Panc1 (cell line): Measurements from ENCODE around the gene SPARCL1. TPM values are rescaled to one million over a fixed set of nuclear protein-coding genes. Genes with fewer than 3 reads are reported as not detected.
"Not testable (repeated sequence)": the region's sequence is repeated elsewhere in the genome, so short reads cannot be mapped to it uniquely, and the experiment has no call there.

Experiments
- ATAC-seq: fragments of 200-7000 bp; cut with Tn5 transposase; 2 replicates; pipeline ENCODE4 v1.9.1; 2020; ENCODE audit warnings: mild to moderate bottlenecking, moderate library complexity
- BruUV-seq: library from RNA; stranded (reverse); fragments of 400-500 nt; replicated peaks from 2 replicates; lab custom pipeline; 2021; lab: Mats Ljungman, UMichigan
- CTCF ChIA-PET: fragments of 300-600 bp; sonication (Branson Sonifier 250); formaldehyde crosslinking; loops from one replicate; lab custom pipeline; 2022; ENCODE audit warnings: antibody characterized with exemption; lab: Charles Lee
- POLR2A ChIA-PET: fragments of 300-600 bp; sonication (Branson Sonifier 250); formaldehyde crosslinking; loops from one replicate; lab custom pipeline; 2022; ENCODE audit warnings: antibody characterized with exemption; lab: Charles Lee
- DNase-seq: peaks from one replicate; pipeline ENCODE4 v3.0.0-alpha.2; 2010; ENCODE audit warnings: low read depth, low spot score
- H3K27ac ChIP-seq: 2 replicates; pipeline ENCODE4 v1.5.1; 2011; ENCODE audit warnings: mild to moderate bottlenecking, low read length, inconsistent platforms
- H3K27me3 ChIP-seq: fragments of 200-500 bp; sonication (Bioruptor generic); 2 replicates; pipeline ENCODE4 v1.6.0; 2014; ENCODE audit warnings: low read length, inconsistent platforms; ENCODE audit not compliant: control insufficient read depth, insufficient read depth
- H3K36me3 ChIP-seq: fragments of 200-500 bp; sonication (Bioruptor generic); 2 replicates; pipeline ENCODE4 v1.5.1; 2014; ENCODE audit warnings: inconsistent platforms, mild to moderate bottlenecking, low read length, moderate library complexity; ENCODE audit not compliant: control insufficient read depth, insufficient read depth
- H3K4me1 ChIP-seq: 2 replicates; pipeline ENCODE4 v1.5.1; 2011; ENCODE audit warnings: inconsistent platforms, mild to moderate bottlenecking, low read length, moderate library complexity; ENCODE audit not compliant: control insufficient read depth, insufficient read depth
- H3K4me3 ChIP-seq, 2 experiments: 2 replicates each; pipeline ENCODE4 v1.5.1; 2011 to 2012; ENCODE audit warnings: low read depth in 2 of 2, low read length in 2 of 2, mild to moderate bottlenecking in 2 of 2, inconsistent platforms in 1 of 2, moderate library complexity in 1 of 2
- H3K9me3 ChIP-seq: fragments of 200-500 bp; sonication (Bioruptor generic); 2 replicates; pipeline ENCODE4 v1.5.1; 2014; ENCODE audit warnings: low read depth, mild to moderate bottlenecking, inconsistent platforms, low read length, moderate library complexity; ENCODE audit not compliant: control insufficient read depth, insufficient read depth
- CTCF ChIP-seq: fragments of 450-650 bp; IDR thresholded peaks from 2 replicates; pipeline ENCODE4 v1.5.1; 2017; ENCODE audit warnings: mild to moderate bottlenecking
- POLR2AphosphoS5 ChIP-seq: IDR thresholded peaks from 2 replicates; pipeline ENCODE4 v1.6.1; 2012; ENCODE audit warnings: mild to moderate bottlenecking, low read depth, low read length, moderate library complexity
- REST ChIP-seq, 2 experiments: IDR thresholded peaks; 2 replicates each; pipeline ENCODE4 v1.6.1; 2011 to 2012; ENCODE audit warnings: low read depth in 2 of 2, control low read depth in 1 of 2, low read length in 1 of 2, mild to moderate bottlenecking in 1 of 2, moderate library complexity in 1 of 2; ENCODE audit not compliant: insufficient read depth in 1 of 2
- SIN3A ChIP-seq: IDR thresholded peaks from 2 replicates; pipeline ENCODE4 v1.6.1; 2012; ENCODE audit warnings: low read depth, mild to moderate bottlenecking, low read length, moderate library complexity, borderline replicate concordance; ENCODE audit not compliant: insufficient read depth
- TCF7L2 ChIP-seq: IDR thresholded peaks from 2 replicates; pipeline ENCODE4 v1.6.1; 2011; ENCODE audit warnings: mild to moderate bottlenecking, low read depth, low read length, inconsistent platforms
- in situ Hi-C: cut with HindIII; loops from 2 replicates; pipeline ENCODE4 v1.10.0; 2016; ENCODE audit warnings: low sequenced_read_pairs, low pct_unique_long_range_greater_than_20kb
- intact Hi-C: fragments of 100-400 bp; cut with micrococcal nuclease; formaldehyde crosslinking; loops from one replicate; pipeline ENCODE4 v1.10.0; 2022; ENCODE audit not compliant: unreplicated experiment
- total RNA-seq: library from RNA; stranded (reverse); gene quantifications from one replicate; pipeline ENCODE4 v1.2.1, GENCODE V29; 2021; ENCODE audit not compliant: unreplicated experiment

The SPARCL1 gene
- total RNA-seq, 1 experiment from 2014 or later, result 0.57 TPM

GRCh38 chr4:87497159-87497558, 32.0 kb downstream of the SPARCL1 start:
- H3K4me1 ChIP-seq, result no peaks in the 10 kb centered on the region
- intact Hi-C loops, result no loop called here
- no peak overlapping the region for H3K4me3 ChIP-seq
- POLR2A ChIA-PET, result no interaction called here
- BruUV-seq, result no TSS peak
- CTCF ChIA-PET, result no interaction called here
- no peak overlapping the region for H3K27ac ChIP-seq
- ATAC-seq (no peak), DNase-seq (no peak)
- TF ChIP-seq TCF7L2 (no peak), CTCF (peak; percentile 44), REST (IDR thresholded peaks at IDR 0.05; ENCODE audit: insufficient read depth in 1 of 2, low read depth in 2 of 2, low read length in 1 of 2) (no peak)
- no peaks in the 10 kb centered on the region for H3K27me3 ChIP-seq
- H3K9me3 ChIP-seq, result no peaks in the 10 kb centered on the region
- in situ Hi-C loops, result no loop called here
- H3K36me3 ChIP-seq, result no peaks in the 10 kb centered on the region

GRCh38 chr4:87493115-87493514, 36.1 kb downstream of the SPARCL1 start:
- H3K27me3 ChIP-seq, result no peaks in the 10 kb centered on the region
- in situ Hi-C loops (no loop called here), intact Hi-C loops (no loop called here)
- no peaks in the 10 kb centered on the region for H3K4me1 ChIP-seq
- no peak overlapping the region for H3K27ac ChIP-seq
- DNase-seq, result no peak
- POLR2A ChIA-PET, result no interaction called here
- no peaks in the 10 kb centered on the region for H3K9me3 ChIP-seq
- H3K4me3 ChIP-seq, result no peak overlapping the region
- CTCF ChIA-PET, result no interaction called here
- TF ChIP-seq POLR2AphosphoS5, result no peak
- no peak for TF ChIP-seq SIN3A
- no peak for TF ChIP-seq CTCF
- TF ChIP-seq TCF7L2, result no peak
- TF ChIP-seq REST (IDR thresholded peaks at IDR 0.05; ENCODE audit: insufficient read depth in 1 of 2, low read depth in 2 of 2, low read length in 1 of 2), result no peak
- H3K36me3 ChIP-seq, result no peaks in the 10 kb centered on the region
- no peak for ATAC-seq
- no TSS peak for BruUV-seq

GRCh38 chr4:87491851-87492250, 37.3 kb downstream of the SPARCL1 start:
- H3K27ac ChIP-seq, H3K4me1 ChIP-seq, H3K36me3 ChIP-seq, in situ Hi-C loops, intact Hi-C loops, POLR2A ChIA-PET, BruUV-seq, H3K27me3 ChIP-seq, DNase-seq, H3K9me3 ChIP-seq, ATAC-seq, H3K4me3 ChIP-seq: not testable (repeated sequence)
- CTCF ChIA-PET, result interaction anchor here (0.6 kb wide), 1 partner anchor 482 kb away, joined by 3 read pairs; no protein-coding TSS in a partner anchor
